K562 (cell line): ENCODE data around the gene SYT3. TPM values are rescaled to one million over a fixed set of nuclear protein-coding genes. Genes with fewer than 3 reads are reported as not detected.

ENCODE experiments used
- DACH1 ChIP-seq: fragments of 450-650 bp; IDR thresholded peaks from 2 replicates; pipeline ENCODE4 v1.6.1; 2018; ENCODE audit not compliant: partially characterized antibody
- EGR1 ChIP-seq: fragments of 450-650 bp; conservative IDR thresholded peaks from 2 replicates; pipeline ENCODE4 v1.6.1; 2017; ENCODE audit warnings: mild to moderate bottlenecking
- KLF16 ChIP-seq: IDR thresholded peaks from 2 replicates; pipeline ENCODE4 v1.6.1; 2016; ENCODE audit warnings: antibody characterized with exemption
- MTF1 ChIP-seq: fragments of 250-450 bp; sonication (Bioruptor Pico); IDR thresholded peaks from 2 replicates; pipeline ENCODE4 v1.9.0; 2021; ENCODE audit warnings: moderate library complexity, mild to moderate bottlenecking, inconsistent platforms, borderline replicate concordance
- PCBP1 ChIP-seq: fragments of 200-400 bp; formaldehyde crosslinking; IDR thresholded peaks from 2 replicates; pipeline ENCODE4 v1.6.1; 2018; ENCODE audit warnings: mild to moderate bottlenecking, low read depth, low read length; ENCODE audit not compliant: poor library complexity, severe bottlenecking
- PRMT5 ChIP-seq: sonication (generic); formaldehyde crosslinking; IDR thresholded peaks from 2 replicates; pipeline ENCODE4 v1.5.0; 2020; ENCODE audit warnings: missing genetic modification reagents
- SPI1 ChIP-seq: IDR thresholded peaks from 2 replicates; pipeline ENCODE4 v1.6.1; 2011; ENCODE audit warnings: low read depth, low read length, control low read depth, borderline replicate concordance
- ZNF263 ChIP-seq: sonication (generic); formaldehyde crosslinking; IDR thresholded peaks from 2 replicates; pipeline ENCODE4 v1.8.0; 2022; ENCODE audit warnings: mild to moderate bottlenecking, missing genetic modification reagents, borderline replicate concordance
- ZNF583 ChIP-seq: fragments of 250-450 bp; sonication (Bioruptor Pico); IDR thresholded peaks from 2 replicates; pipeline ENCODE4 v1.4.0; 2020
- polyA plus RNA-seq, 8 experiments: library from polyadenylated mRNA; depleted of rRNA in 4 of 8; stranded (reverse) in 5 of 8; unstranded in 3 of 8; fragments of >200 nt; fragmentation: Nextera tagmentation in 2 of 8; fragmentation: Illumina TruSeq in 1 of 8; extraction: Ambion mirVana in 2 of 8; extraction: Trizol in 1 of 8; gene quantifications; 2 replicates each; pipeline versions ENCODE4 v1.2.1 to v1.2.3, GENCODE V29; 2011 to 2014; ENCODE audit warnings: inconsistent platforms in 1 of 8, missing spikeins in 1 of 8
- total RNA-seq, 7 experiments: library from RNA; depleted of rRNA in 6 of 7; stranded (reverse); fragments of >200 nt in 6 of 7; fragmentation: Illumina TruSeq in 2 of 7; extraction: Trizol in 2 of 7; gene quantifications; 2 replicates each; pipeline versions ENCODE4 v1.2.1 to v1.2.3, GENCODE V29; 2011 to 2021; ENCODE audit warnings: low replicate concordance in 1 of 7
- TF ChIP-seq, protein P1 (sequence below): fragments of 250-450 bp; sonication (Bioruptor Pico); IDR thresholded peaks from 2 replicates; pipeline ENCODE4 v1.4.0; 2020; ENCODE audit warnings: mild to moderate bottlenecking
- TF ChIP-seq, protein P2 (sequence below): fragments of 450-650 bp; IDR thresholded peaks from 2 replicates; pipeline ENCODE4 v1.6.1; 2017; ENCODE audit warnings: mild to moderate bottlenecking, moderate library complexity
- TF ChIP-seq, protein P3 (sequence below), 2 experiments: fragments of 450-650 bp; IDR thresholded peaks; 2 replicates each; pipeline ENCODE4 v1.6.1; 2016
- TF ChIP-seq, protein P4 (sequence below): fragments of 450-650 bp; IDR thresholded peaks from 2 replicates; pipeline ENCODE4 v1.6.1; 2017; ENCODE audit warnings: antibody characterized with exemption
- TF ChIP-seq, protein P5 (sequence below): sonication (generic); formaldehyde crosslinking; IDR thresholded peaks from 2 replicates; pipeline ENCODE4 v1.8.1; 2023; ENCODE audit warnings: missing genetic modification reagents, mild to moderate bottlenecking, borderline replicate concordance

SYT3 gene
- total and polyA plus RNA-seq, 9 of the 15 experiments (the other 6 are each of a cell fraction or from before 2014, with no cell fraction given): 0.36 to 2.0 (median 0.54) TPM; not detected in 2

DNA sequence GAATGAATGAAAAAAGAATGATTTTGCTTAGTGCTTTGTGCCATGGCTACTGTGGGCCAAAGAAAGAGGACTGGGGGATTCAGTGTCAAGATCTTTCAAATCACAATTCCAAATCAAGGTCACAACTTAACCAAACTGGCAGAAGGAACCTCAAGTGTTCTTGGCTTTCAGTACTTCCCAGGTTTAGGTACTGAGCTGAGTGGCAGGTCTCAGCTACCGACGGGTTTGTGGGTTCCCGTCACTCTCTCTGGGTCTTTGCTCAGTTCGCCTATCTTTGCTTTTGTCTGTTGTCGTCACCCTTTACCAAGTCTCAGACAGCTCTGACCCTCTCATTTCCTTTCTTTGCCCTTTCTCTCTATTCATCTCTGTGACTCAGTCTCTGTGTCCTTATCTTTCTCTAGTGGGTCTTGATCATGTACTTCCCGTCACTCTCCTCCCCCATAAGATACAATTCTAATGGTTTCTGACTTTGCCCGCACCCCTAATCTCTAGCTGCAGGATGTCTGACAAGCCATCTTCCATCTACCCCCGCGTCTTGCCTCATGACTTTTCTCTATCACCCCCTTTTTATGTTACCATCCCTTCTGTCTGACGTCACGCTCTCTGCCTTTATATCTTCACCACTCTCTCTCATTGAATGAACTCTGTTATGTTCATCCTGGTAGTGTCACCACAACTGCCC, 38.1 kb downstream of the SYT3 start (continued):
- TF ChIP-seq EGR1: peak; percentile 98
- TF ChIP-seq MTF1 (CRISPR knock-in tag): no peak
- no peak for TF ChIP-seq PRMT5 (CRISPR knock-in tag)
- TF ChIP-seq, protein P1, sequence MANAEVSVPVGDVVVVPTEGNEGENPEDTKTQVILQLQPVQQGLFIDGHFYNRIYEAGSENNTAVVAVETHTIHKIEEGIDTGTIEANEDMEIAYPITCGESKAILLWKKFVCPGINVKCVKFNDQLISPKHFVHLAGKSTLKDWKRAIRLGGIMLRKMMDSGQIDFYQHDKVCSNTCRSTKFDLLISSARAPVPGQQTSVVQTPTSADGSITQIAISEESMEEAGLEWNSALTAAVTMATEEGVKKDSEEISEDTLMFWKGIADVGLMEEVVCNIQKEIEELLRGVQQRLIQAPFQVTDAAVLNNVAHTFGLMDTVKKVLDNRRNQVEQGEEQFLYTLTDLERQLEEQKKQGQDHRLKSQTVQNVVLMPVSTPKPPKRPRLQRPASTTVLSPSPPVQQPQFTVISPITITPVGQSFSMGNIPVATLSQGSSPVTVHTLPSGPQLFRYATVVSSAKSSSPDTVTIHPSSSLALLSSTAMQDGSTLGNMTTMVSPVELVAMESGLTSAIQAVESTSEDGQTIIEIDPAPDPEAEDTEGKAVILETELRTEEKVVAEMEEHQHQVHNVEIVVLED (CRISPR knock-in tag): no peak
- TF ChIP-seq ZNF583 (CRISPR knock-in tag): no peak
- TF ChIP-seq, protein P2, sequence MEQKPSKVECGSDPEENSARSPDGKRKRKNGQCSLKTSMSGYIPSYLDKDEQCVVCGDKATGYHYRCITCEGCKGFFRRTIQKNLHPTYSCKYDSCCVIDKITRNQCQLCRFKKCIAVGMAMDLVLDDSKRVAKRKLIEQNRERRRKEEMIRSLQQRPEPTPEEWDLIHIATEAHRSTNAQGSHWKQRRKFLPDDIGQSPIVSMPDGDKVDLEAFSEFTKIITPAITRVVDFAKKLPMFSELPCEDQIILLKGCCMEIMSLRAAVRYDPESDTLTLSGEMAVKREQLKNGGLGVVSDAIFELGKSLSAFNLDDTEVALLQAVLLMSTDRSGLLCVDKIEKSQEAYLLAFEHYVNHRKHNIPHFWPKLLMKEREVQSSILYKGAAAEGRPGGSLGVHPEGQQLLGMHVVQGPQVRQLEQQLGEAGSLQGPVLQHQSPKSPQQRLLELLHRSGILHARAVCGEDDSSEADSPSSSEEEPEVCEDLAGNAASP: no peak
- TF ChIP-seq KLF16: peak; percentile 97
- TF ChIP-seq, protein P3, sequence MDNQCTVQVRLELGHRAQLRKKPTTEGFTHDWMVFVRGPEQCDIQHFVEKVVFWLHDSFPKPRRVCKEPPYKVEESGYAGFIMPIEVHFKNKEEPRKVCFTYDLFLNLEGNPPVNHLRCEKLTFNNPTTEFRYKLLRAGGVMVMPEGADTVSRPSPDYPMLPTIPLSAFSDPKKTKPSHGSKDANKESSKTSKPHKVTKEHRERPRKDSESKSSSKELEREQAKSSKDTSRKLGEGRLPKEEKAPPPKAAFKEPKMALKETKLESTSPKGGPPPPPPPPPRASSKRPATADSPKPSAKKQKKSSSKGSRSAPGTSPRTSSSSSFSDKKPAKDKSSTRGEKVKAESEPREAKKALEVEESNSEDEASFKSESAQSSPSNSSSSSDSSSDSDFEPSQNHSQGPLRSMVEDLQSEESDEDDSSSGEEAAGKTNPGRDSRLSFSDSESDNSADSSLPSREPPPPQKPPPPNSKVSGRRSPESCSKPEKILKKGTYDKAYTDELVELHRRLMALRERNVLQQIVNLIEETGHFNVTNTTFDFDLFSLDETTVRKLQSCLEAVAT (IDR thresholded peaks at IDR 0.05): peak in 1 of 2 experiments; percentile 67; a peak in 2 of 4 replicates
- TF ChIP-seq, protein P4, sequence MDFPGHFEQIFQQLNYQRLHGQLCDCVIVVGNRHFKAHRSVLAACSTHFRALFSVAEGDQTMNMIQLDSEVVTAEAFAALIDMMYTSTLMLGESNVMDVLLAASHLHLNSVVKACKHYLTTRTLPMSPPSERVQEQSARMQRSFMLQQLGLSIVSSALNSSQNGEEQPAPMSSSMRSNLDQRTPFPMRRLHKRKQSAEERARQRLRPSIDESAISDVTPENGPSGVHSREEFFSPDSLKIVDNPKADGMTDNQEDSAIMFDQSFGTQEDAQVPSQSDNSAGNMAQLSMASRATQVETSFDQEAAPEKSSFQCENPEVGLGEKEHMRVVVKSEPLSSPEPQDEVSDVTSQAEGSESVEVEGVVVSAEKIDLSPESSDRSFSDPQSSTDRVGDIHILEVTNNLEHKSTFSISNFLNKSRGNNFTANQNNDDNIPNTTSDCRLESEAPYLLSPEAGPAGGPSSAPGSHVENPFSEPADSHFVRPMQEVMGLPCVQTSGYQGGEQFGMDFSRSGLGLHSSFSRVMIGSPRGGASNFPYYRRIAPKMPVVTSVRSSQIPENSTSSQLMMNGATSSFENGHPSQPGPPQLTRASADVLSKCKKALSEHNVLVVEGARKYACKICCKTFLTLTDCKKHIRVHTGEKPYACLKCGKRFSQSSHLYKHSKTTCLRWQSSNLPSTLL: no peak
- TF ChIP-seq DACH1: peak; percentile 49
- TF ChIP-seq SPI1: peak; percentile 39; the same call in 1 of the 2 replicates
- no peak for TF ChIP-seq PCBP1
- TF ChIP-seq, protein P5, sequence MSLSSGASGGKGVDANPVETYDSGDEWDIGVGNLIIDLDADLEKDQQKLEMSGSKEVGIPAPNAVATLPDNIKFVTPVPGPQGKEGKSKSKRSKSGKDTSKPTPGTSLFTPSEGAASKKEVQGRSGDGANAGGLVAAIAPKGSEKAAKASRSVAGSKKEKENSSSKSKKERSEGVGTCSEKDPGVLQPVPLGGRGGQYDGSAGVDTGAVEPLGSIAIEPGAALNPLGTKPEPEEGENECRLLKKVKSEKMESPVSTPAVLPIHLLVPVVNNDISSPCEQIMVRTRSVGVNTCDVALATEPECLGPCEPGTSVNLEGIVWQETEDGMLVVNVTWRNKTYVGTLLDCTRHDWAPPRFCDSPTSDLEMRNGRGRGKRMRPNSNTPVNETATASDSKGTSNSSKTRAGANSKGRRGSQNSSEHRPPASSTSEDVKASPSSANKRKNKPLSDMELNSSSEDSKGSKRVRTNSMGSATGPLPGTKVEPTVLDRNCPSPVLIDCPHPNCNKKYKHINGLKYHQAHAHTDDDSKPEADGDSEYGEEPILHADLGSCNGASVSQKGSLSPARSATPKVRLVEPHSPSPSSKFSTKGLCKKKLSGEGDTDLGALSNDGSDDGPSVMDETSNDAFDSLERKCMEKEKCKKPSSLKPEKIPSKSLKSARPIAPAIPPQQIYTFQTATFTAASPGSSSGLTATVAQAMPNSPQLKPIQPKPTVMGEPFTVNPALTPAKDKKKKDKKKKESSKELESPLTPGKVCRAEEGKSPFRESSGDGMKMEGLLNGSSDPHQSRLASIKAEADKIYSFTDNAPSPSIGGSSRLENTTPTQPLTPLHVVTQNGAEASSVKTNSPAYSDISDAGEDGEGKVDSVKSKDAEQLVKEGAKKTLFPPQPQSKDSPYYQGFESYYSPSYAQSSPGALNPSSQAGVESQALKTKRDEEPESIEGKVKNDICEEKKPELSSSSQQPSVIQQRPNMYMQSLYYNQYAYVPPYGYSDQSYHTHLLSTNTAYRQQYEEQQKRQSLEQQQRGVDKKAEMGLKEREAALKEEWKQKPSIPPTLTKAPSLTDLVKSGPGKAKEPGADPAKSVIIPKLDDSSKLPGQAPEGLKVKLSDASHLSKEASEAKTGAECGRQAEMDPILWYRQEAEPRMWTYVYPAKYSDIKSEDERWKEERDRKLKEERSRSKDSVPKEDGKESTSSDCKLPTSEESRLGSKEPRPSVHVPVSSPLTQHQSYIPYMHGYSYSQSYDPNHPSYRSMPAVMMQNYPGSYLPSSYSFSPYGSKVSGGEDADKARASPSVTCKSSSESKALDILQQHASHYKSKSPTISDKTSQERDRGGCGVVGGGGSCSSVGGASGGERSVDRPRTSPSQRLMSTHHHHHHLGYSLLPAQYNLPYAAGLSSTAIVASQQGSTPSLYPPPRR (CRISPR knock-in tag): peak; percentile 25; the same call in 1 of the 2 replicates
- TF ChIP-seq ZNF263 (CRISPR knock-in tag): no peak; the same call in 1 of the 2 replicates
